Panc1 (cell line): ENCODE results near the gene PEF1. TPM values are rescaled to one million over a fixed set of nuclear protein-coding genes. Genes with fewer than 3 reads are reported as not detected.

Experiments
- ATAC-seq: fragments of 200-7000 bp; cut with Tn5 transposase; 2 replicates; pipeline ENCODE4 v1.9.1; 2020; ENCODE audit warnings: mild to moderate bottlenecking, moderate library complexity
- BruUV-seq: library from RNA; stranded (reverse); fragments of 400-500 nt; replicated peaks from 2 replicates; lab custom pipeline; 2021; lab: Mats Ljungman, UMichigan
- CTCF ChIA-PET: fragments of 300-600 bp; sonication (Branson Sonifier 250); formaldehyde crosslinking; loops from one replicate; lab custom pipeline; 2022; ENCODE audit warnings: antibody characterized with exemption; lab: Charles Lee
- POLR2A ChIA-PET: fragments of 300-600 bp; sonication (Branson Sonifier 250); formaldehyde crosslinking; loops from one replicate; lab custom pipeline; 2022; ENCODE audit warnings: antibody characterized with exemption; lab: Charles Lee
- DNase-seq: peaks from one replicate; pipeline ENCODE4 v3.0.0-alpha.2; 2010; ENCODE audit warnings: low read depth, low spot score
- H3K27ac ChIP-seq: 2 replicates; pipeline ENCODE4 v1.5.1; 2011; ENCODE audit warnings: mild to moderate bottlenecking, low read length, inconsistent platforms
- H3K27me3 ChIP-seq: fragments of 200-500 bp; sonication (Bioruptor generic); 2 replicates; pipeline ENCODE4 v1.6.0; 2014; ENCODE audit warnings: low read length, inconsistent platforms; ENCODE audit not compliant: control insufficient read depth, insufficient read depth
- H3K36me3 ChIP-seq: fragments of 200-500 bp; sonication (Bioruptor generic); 2 replicates; pipeline ENCODE4 v1.5.1; 2014; ENCODE audit warnings: inconsistent platforms, mild to moderate bottlenecking, low read length, moderate library complexity; ENCODE audit not compliant: control insufficient read depth, insufficient read depth
- H3K4me1 ChIP-seq: 2 replicates; pipeline ENCODE4 v1.5.1; 2011; ENCODE audit warnings: inconsistent platforms, mild to moderate bottlenecking, low read length, moderate library complexity; ENCODE audit not compliant: control insufficient read depth, insufficient read depth
- H3K4me3 ChIP-seq, 2 experiments: 2 replicates each; pipeline ENCODE4 v1.5.1; 2011 to 2012; ENCODE audit warnings: low read depth in 2 of 2, low read length in 2 of 2, mild to moderate bottlenecking in 2 of 2, inconsistent platforms in 1 of 2, moderate library complexity in 1 of 2
- H3K9me3 ChIP-seq: fragments of 200-500 bp; sonication (Bioruptor generic); 2 replicates; pipeline ENCODE4 v1.5.1; 2014; ENCODE audit warnings: low read depth, mild to moderate bottlenecking, inconsistent platforms, low read length, moderate library complexity; ENCODE audit not compliant: control insufficient read depth, insufficient read depth
- POLR2AphosphoS5 ChIP-seq: IDR thresholded peaks from 2 replicates; pipeline ENCODE4 v1.6.1; 2012; ENCODE audit warnings: mild to moderate bottlenecking, low read depth, low read length, moderate library complexity
- SIN3A ChIP-seq: IDR thresholded peaks from 2 replicates; pipeline ENCODE4 v1.6.1; 2012; ENCODE audit warnings: low read depth, mild to moderate bottlenecking, low read length, moderate library complexity, borderline replicate concordance; ENCODE audit not compliant: insufficient read depth
- TCF7L2 ChIP-seq: IDR thresholded peaks from 2 replicates; pipeline ENCODE4 v1.6.1; 2011; ENCODE audit warnings: mild to moderate bottlenecking, low read depth, low read length, inconsistent platforms
- in situ Hi-C: cut with HindIII; loops from 2 replicates; pipeline ENCODE4 v1.10.0; 2016; ENCODE audit warnings: low sequenced_read_pairs, low pct_unique_long_range_greater_than_20kb
- intact Hi-C: fragments of 100-400 bp; cut with micrococcal nuclease; formaldehyde crosslinking; loops from one replicate; pipeline ENCODE4 v1.10.0; 2022; ENCODE audit not compliant: unreplicated experiment
- total RNA-seq: library from RNA; stranded (reverse); gene quantifications from one replicate; pipeline ENCODE4 v1.2.1, GENCODE V29; 2021; ENCODE audit not compliant: unreplicated experiment
- TF ChIP-seq, protein P1 (sequence below): fragments of 450-650 bp; IDR thresholded peaks from 2 replicates; pipeline ENCODE4 v1.5.1; 2017; ENCODE audit warnings: mild to moderate bottlenecking
- TF ChIP-seq, protein P2 (sequence below), 2 experiments: IDR thresholded peaks; 2 replicates each; pipeline ENCODE4 v1.6.1; 2011 to 2012; ENCODE audit warnings: low read depth in 2 of 2, control low read depth in 1 of 2, low read length in 1 of 2, mild to moderate bottlenecking in 1 of 2, moderate library complexity in 1 of 2; ENCODE audit not compliant: insufficient read depth in 1 of 2

Gene PEF1
- total RNA-seq, 1 experiment from 2014 or later = 58.4 TPM

DNA sequence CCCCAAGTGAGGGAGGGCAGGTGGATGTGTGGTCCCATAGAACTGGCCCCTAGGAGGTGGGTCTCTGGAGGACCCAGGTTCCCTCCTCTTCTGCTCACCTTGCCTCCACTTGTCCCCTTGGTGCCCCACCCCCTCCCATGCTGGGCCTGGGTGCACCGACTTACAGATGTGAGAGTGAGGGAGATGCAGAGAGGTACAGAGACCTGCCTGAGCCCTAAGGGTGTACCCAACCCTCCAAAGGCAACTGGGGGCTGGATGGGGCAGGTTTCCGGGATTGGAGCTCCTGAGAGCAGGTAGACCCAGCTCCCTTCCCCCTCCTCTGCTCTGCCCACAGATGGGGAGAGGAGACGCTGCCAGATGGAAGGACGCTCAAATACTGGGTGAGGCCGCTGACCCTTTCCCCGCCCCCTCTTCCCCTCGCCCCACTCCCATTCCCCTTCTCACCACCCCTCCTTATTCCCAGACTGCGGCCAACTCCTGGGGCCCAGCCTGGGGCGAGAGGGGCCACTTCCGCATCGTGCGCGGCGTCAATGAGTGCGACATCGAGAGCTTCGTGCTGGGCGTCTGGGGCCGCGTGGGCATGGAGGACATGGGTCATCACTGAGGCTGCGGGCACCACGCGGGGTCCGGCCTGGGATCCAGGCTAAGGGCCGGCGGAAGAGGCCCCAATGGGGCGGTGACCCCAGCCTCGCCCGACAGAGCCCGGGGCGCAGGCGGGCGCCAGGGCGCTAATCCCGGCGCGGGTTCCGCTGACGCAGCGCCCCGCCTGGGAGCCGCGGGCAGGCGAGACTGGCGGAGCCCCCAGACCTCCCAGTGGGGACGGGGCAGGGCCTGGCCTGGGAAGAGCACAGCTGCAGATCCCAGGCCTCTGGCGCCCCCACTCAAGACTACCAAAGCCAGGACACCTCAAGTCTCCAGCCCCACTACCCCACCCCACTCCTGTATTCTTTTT is 58.0 kb downstream of the PEF1 start:
- no peak overlapping the region for H3K4me3 ChIP-seq
- ATAC-seq (no peak), DNase-seq (no peak)
- in situ Hi-C loops = no loop called here
- no TSS peak for BruUV-seq
- no peaks in the 10 kb centered on the region for H3K36me3 ChIP-seq
- intact Hi-C loops = no loop called here
- H3K9me3 ChIP-seq = no peaks in the 10 kb centered on the region
- no peak for TF ChIP-seq SIN3A
- TF ChIP-seq POLR2AphosphoS5 = no peak
- TF ChIP-seq, protein P1, sequence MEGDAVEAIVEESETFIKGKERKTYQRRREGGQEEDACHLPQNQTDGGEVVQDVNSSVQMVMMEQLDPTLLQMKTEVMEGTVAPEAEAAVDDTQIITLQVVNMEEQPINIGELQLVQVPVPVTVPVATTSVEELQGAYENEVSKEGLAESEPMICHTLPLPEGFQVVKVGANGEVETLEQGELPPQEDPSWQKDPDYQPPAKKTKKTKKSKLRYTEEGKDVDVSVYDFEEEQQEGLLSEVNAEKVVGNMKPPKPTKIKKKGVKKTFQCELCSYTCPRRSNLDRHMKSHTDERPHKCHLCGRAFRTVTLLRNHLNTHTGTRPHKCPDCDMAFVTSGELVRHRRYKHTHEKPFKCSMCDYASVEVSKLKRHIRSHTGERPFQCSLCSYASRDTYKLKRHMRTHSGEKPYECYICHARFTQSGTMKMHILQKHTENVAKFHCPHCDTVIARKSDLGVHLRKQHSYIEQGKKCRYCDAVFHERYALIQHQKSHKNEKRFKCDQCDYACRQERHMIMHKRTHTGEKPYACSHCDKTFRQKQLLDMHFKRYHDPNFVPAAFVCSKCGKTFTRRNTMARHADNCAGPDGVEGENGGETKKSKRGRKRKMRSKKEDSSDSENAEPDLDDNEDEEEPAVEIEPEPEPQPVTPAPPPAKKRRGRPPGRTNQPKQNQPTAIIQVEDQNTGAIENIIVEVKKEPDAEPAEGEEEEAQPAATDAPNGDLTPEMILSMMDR = no peak
- no peak for TF ChIP-seq TCF7L2
- TF ChIP-seq, protein P2, sequence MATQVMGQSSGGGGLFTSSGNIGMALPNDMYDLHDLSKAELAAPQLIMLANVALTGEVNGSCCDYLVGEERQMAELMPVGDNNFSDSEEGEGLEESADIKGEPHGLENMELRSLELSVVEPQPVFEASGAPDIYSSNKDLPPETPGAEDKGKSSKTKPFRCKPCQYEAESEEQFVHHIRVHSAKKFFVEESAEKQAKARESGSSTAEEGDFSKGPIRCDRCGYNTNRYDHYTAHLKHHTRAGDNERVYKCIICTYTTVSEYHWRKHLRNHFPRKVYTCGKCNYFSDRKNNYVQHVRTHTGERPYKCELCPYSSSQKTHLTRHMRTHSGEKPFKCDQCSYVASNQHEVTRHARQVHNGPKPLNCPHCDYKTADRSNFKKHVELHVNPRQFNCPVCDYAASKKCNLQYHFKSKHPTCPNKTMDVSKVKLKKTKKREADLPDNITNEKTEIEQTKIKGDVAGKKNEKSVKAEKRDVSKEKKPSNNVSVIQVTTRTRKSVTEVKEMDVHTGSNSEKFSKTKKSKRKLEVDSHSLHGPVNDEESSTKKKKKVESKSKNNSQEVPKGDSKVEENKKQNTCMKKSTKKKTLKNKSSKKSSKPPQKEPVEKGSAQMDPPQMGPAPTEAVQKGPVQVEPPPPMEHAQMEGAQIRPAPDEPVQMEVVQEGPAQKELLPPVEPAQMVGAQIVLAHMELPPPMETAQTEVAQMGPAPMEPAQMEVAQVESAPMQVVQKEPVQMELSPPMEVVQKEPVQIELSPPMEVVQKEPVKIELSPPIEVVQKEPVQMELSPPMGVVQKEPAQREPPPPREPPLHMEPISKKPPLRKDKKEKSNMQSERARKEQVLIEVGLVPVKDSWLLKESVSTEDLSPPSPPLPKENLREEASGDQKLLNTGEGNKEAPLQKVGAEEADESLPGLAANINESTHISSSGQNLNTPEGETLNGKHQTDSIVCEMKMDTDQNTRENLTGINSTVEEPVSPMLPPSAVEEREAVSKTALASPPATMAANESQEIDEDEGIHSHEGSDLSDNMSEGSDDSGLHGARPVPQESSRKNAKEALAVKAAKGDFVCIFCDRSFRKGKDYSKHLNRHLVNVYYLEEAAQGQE (IDR thresholded peaks at IDR 0.05; ENCODE audit: insufficient read depth in 1 of 2, low read depth in 2 of 2, low read length in 1 of 2) = no peak
- peaks cover 33% of the 10 kb centered on the region for H3K4me1 ChIP-seq
- POLR2A ChIA-PET = no interaction called here
- CTCF ChIA-PET = no interaction called here
- no peaks in the 10 kb centered on the region for H3K27me3 ChIP-seq
- no peak overlapping the region for H3K27ac ChIP-seq

DNA sequence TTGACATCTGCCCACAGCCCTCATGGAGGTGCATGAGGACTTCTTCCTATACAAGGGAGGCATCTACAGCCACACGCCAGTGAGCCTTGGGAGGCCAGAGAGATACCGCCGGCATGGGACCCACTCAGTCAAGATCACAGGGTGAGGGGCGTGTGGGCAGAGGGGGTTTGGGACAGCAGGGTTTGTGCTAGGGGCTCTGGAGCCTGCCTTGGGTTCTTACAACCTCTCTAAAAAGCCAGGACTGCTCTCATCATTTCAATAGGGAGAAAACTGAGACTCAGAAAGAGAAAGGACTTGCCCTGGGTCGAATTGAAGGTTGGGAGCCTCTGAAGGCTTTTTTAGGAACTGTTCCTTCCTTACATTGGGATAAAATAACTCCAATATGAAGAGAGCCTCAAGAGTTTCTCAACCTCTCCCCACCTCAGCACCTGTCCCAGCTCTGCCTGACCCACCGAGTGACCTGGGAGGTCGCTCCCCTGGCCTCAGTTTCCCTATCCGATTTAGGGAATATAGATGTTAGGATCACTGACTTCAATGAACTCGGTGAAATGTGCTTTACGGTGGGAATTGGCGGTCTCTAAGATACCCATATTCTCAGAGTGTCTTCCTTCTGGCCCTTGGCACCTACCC is 58.8 kb downstream of the PEF1 start:
- CTCF ChIA-PET = no interaction called here
- in situ Hi-C loops = no loop called here

More for the DNA sequence above, 58.8 kb downstream of the PEF1 start:
- no peak for ATAC-seq
- no peak overlapping the region for H3K27ac ChIP-seq
- H3K4me1 ChIP-seq = peaks cover 29% of the 10 kb centered on the region
- H3K27me3 ChIP-seq = no peaks in the 10 kb centered on the region
- H3K9me3 ChIP-seq = no peaks in the 10 kb centered on the region
- TF ChIP-seq SIN3A (no peak), POLR2AphosphoS5 (no peak), TCF7L2 (no peak)
- TF ChIP-seq, protein P2 (IDR thresholded peaks at IDR 0.05; ENCODE audit: insufficient read depth in 1 of 2, low read depth in 2 of 2, low read length in 1 of 2) = no peak
- TF ChIP-seq, protein P1 = no peak
- H3K4me3 ChIP-seq = no peak overlapping the region
- intact Hi-C loops = no loop called here
- BruUV-seq = no TSS peak
- no peak for DNase-seq
- POLR2A ChIA-PET = no interaction called here
- H3K36me3 ChIP-seq = no peaks in the 10 kb centered on the region
